ENCODE data around the gene RAB5B.

Gene RAB5B

GRCh38 chr12:55955344-55955743 is 18.5 kb upstream of the RAB5B start:
- no peaks in the 10 kb centered on the region for H3K36me3 ChIP-seq
- no peak overlapping the region for H3K27ac ChIP-seq
- no peak for DNase-seq
- H3K4me3 ChIP-seq (ENCODE audit: low read depth, low read length): no peak overlapping the region
- no peak for TF ChIP-seq CTCF (IDR thresholded peaks at IDR 0.05; ENCODE audit: low read depth, low read length)
- no peaks in the 10 kb centered on the region for H3K9me3 ChIP-seq (ENCODE audit: severe bottlenecking)
- H3K27me3 ChIP-seq (ENCODE audit: insufficient read depth, low read depth, severe bottlenecking): no peaks in the 10 kb centered on the region

DNA sequence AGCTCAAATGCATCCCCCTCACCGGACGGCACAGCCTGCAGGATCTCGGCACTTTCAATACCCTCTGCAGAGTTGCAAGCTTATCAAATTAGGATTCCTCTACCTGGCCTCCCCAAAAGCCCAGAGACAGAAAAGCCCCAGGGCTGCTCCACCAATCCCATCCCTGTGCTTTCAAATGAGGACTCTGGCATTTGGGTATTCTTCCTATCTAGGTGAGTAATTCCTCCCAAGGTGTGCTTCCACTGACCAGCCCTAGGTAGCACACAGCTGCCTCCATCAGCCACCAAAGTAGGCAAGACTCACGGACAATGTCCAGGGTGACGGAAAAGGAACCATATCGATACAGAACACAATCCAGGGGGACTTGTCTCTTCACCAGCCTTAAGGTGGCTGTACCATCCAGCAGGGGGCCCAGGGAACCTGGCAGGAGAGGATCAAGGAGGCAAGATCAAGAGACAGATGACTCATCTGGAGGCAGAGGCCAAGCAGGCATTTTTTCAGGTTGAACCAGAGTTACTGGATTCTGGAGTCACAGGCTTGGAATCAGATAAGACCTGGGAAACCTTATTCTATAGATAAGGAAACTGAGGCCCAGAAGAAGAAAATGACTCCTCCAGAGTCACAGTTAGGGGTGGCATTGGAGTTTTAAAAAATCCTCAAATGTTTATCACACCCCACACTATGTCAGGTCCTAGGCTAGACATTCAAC is 17.9 kb upstream of the RAB5B start:
- H3K4me3 ChIP-seq (ENCODE audit: low read depth, low read length): no peak overlapping the region
- H3K27me3 ChIP-seq (ENCODE audit: insufficient read depth, low read depth, severe bottlenecking): no peaks in the 10 kb centered on the region
- peak; percentile 63 for TF ChIP-seq CTCF (IDR thresholded peaks at IDR 0.05; ENCODE audit: low read depth, low read length)
- no peaks in the 10 kb centered on the region for H3K36me3 ChIP-seq
- peak; percentile 72 for DNase-seq
- no peak overlapping the region for H3K27ac ChIP-seq
- H3K9me3 ChIP-seq (ENCODE audit: severe bottlenecking): no peaks in the 10 kb centered on the region

GRCh38 chr12:55957106-55957859 is 16.6 kb upstream of the RAB5B start:
- no peaks in the 10 kb centered on the region for H3K27me3 ChIP-seq (ENCODE audit: insufficient read depth, low read depth, severe bottlenecking)
- no peak overlapping the region for H3K27ac ChIP-seq
- no peaks in the 10 kb centered on the region for H3K9me3 ChIP-seq (ENCODE audit: severe bottlenecking)
- H3K36me3 ChIP-seq: no peaks in the 10 kb centered on the region
- no peak for TF ChIP-seq CTCF (IDR thresholded peaks at IDR 0.05; ENCODE audit: low read depth, low read length)
- DNase-seq: no peak
- no peak overlapping the region for H3K4me3 ChIP-seq (ENCODE audit: low read depth, low read length)

DNA sequence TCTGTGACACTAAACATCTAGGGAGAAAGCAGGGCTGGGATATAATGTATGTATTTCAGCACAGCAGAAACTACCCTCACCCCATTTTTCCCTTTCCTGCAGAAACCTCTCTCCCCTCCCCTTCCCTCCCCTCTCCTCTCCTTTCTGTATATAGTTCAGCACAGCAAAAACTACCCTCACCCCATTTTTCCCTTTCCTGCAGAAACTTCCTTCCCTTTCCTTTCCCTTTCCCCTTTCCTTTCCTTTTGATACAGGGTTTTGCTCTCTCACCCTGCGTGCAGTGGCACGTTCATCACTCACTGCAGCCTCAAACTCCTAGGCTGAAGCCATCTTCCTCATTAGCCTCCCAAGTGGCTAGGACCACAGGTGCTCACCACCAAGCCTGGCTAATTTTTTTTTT is 10.1 kb upstream of the RAB5B start:
- Histone ChIP-seq H3K4me3 (ENCODE audit: low read depth, low read length) (no peak overlapping the region), H3K27ac (no peak overlapping the region), H3K27me3 (ENCODE audit: insufficient read depth, low read depth, severe bottlenecking) (no peaks in the 10 kb centered on the region), H3K36me3 (peaks cover 11% of the 10 kb centered on the region), H3K9me3 (ENCODE audit: severe bottlenecking) (no peaks in the 10 kb centered on the region)
- TF ChIP-seq CTCF (IDR thresholded peaks at IDR 0.05; ENCODE audit: low read depth, low read length): no peak
- no peak for DNase-seq

DNA sequence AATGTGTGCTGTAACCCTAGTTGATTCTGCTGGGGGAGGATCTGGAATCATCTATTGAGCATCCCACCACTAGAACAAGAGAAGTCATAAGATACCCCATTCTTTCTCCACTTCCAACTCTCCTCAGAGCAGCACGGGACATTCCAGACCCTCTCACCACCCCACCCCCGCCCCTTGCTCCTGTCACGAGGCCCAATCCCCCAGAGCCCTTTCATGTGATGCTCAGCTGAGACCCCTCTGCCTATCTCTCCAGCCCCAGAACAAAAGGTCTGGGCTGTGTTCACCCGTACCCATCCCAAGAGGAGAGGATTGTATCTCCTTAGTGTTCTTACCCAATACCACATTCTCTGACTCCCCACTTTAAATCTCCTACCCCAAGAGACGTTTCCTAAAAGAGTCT is 8.6 kb upstream of the RAB5B start:
- H3K27me3 ChIP-seq (ENCODE audit: insufficient read depth, low read depth, severe bottlenecking): no peaks in the 10 kb centered on the region
- no peak for DNase-seq
- H3K27ac ChIP-seq: no peak overlapping the region
- H3K36me3 ChIP-seq: peaks cover 22% of the 10 kb centered on the region
- no peak overlapping the region for H3K4me3 ChIP-seq (ENCODE audit: low read depth, low read length)
- no peak for TF ChIP-seq CTCF (IDR thresholded peaks at IDR 0.05; ENCODE audit: low read depth, low read length)
- H3K9me3 ChIP-seq (ENCODE audit: severe bottlenecking): no peaks in the 10 kb centered on the region
